ENCODE data around the gene ACTG2. TPM values are rescaled to one million over a fixed set of nuclear protein-coding genes. Genes with fewer than 3 reads are reported as not detected.
A peak's percentile ranks its signal among the peaks of the same experiment; 100 is the strongest.

ACTG2 gene
- total and polyA plus RNA-seq, 7 donors: 0.44 to 4.0 (median 2.7) TPM

DNA sequence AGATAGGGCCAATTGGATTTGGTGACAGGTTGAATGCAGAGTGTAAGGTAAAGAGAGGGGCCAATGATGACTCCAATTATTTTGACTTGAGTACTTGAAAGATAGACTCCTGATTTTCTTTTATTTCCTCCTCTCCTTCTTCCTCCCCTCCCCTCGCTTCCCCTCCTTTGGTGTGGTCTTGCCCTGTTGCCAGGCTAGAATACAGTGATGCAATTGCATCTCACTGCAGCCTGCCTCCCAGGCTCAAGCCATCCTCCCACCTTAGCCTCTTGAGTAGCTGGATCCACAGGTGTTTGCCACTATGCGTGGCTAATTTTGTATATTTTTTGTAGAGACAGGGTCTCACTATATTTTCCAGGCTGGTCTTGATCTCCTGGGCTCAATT is 36.1 kb downstream of the ACTG2 start:
- ATAC-seq (no peak), DNase-seq (no peak)
- intact Hi-C loops (cut with DNase I): loop anchor here (5.0 to 10.0 kb wide), 3 partner anchors 53 to 216 kb away; partner anchors contain the start of genes BOLA3 (in 1 of the 2), STAMBP (in 1 of the 2) and TET3 (in 1 of the 2)
- WGBS, 3 donors: 73 to 86% (median 77%) methylated on average over 2 of the region's 2 CpGs
- H3K27me3 ChIP-seq (ENCODE audit: insufficient read depth in 3 of 3, low read length in 2 of 3): no peaks in the 10 kb centered on the region
- H3K4me1 ChIP-seq: peaks cover 25% of the 10 kb centered on the region
- H3K27ac ChIP-seq: no peak overlapping the region
- peaks cover 0 to 11% of the 10 kb centered on the region in 2 donors for H3K36me3 ChIP-seq (ENCODE audit: insufficient read depth in 1 of 2, low read depth in 1 of 2)
- TF ChIP-seq, protein P1, sequence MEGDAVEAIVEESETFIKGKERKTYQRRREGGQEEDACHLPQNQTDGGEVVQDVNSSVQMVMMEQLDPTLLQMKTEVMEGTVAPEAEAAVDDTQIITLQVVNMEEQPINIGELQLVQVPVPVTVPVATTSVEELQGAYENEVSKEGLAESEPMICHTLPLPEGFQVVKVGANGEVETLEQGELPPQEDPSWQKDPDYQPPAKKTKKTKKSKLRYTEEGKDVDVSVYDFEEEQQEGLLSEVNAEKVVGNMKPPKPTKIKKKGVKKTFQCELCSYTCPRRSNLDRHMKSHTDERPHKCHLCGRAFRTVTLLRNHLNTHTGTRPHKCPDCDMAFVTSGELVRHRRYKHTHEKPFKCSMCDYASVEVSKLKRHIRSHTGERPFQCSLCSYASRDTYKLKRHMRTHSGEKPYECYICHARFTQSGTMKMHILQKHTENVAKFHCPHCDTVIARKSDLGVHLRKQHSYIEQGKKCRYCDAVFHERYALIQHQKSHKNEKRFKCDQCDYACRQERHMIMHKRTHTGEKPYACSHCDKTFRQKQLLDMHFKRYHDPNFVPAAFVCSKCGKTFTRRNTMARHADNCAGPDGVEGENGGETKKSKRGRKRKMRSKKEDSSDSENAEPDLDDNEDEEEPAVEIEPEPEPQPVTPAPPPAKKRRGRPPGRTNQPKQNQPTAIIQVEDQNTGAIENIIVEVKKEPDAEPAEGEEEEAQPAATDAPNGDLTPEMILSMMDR (IDR thresholded peaks at IDR 0.05): no peak
- no peak overlapping the region for H3K4me3 ChIP-seq
- H3K9me3 ChIP-seq: no peaks in the 10 kb centered on the region

DNA sequence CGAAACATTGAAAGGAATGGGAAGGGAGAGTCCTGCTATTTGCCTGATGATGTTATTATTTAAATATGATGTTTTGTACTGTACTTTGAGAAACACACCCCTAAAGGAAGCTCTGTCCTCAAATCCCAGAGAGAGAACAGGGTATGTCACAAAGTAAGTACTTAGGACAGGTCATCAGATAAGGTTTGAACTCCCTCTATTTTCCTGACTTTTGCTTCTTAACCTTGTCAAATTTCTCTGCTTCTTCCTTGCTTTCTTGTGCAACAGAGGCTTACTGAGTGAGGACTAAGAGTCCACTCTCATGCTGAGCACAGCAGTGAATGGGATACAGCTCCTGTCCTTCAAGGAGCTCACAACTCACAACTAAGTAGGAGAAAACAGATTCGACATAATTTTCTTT is 37.6 kb downstream of the ACTG2 start:
- Histone ChIP-seq H3K9me3 (no peaks in the 10 kb centered on the region), H3K27ac (no peak overlapping the region), H3K4me3 (no peak overlapping the region), H3K27me3 (ENCODE audit: insufficient read depth in 3 of 3, low read length in 2 of 3) (no peaks in the 10 kb centered on the region), H3K36me3 (ENCODE audit: insufficient read depth in 1 of 2, low read depth in 1 of 2) (peaks cover 0 to 11% of the 10 kb centered on the region in 2 donors), H3K4me1 (peaks cover 25% of the 10 kb centered on the region)
- TF ChIP-seq, protein P1 (IDR thresholded peaks at IDR 0.05): no peak
- DNase-seq: no peak
- intact Hi-C loops (cut with DNase I): no loop called here
- WGBS, 3 donors: 56 to 75% (median 56%) methylated on average over 2 of the region's 2 CpGs
- ATAC-seq: no peak

DNA sequence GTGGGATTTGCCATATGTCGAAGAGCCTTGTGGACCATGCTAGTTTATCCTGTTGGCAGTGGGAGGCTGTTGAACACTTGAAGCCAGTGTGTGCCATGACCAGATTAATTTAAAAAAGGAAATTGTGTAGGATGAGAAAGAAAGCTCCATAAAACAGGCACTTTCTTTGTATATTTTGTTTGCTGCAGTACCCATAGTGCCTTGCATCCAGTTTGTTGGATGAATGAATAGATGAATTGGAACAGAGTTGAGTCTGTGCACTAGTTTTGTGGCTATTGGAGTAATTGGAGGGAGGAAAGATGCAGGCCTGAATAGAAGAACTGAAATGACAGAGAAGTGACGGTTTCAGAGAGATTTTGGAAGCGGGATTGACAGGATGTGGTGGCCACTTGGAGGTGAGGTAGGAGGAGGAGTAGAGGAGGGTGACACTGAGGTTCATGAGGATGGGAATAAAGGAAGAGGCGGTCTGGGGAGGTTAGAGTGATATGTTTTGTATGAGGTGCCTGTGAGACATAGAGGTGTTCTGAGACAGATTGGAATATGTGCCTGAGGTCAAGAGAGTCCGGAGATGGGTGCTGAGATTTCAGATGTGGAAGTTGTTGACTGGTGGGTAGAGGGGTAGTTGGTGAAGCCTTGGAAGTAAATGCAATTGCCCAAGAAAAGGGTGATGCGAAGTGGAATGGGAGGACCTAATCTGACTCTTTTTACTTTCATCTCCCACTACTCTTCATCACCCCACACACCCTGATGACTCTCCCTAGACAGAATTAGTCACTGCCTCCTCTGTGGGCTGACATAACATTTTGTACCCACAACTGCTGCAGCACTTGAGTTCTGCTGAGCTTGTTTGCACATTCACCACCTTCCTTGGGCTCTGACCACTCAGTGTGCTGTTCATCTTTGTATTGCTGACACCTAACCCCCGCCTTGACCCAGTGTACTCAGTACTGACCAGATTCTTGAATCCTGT is 39.0 kb downstream of the ACTG2 start:
- peaks cover 0 to 14% of the 10 kb centered on the region in 2 donors for H3K36me3 ChIP-seq (ENCODE audit: insufficient read depth in 1 of 2, low read depth in 1 of 2)
- peaks cover 25% of the 10 kb centered on the region for H3K4me1 ChIP-seq
- DNase-seq (no peak), ATAC-seq (peak in 2 of 4 donors; percentile 39 to 41)
- no peak overlapping the region for H3K4me3 ChIP-seq
- 86 to 95% (median 91%) methylated on average over 7 of the region's 7 CpGs for WGBS, 3 donors
- H3K27ac ChIP-seq: no peak overlapping the region
- H3K9me3 ChIP-seq: no peaks in the 10 kb centered on the region
- TF ChIP-seq, protein P1 (IDR thresholded peaks at IDR 0.05): no peak
- no peaks in the 10 kb centered on the region for H3K27me3 ChIP-seq (ENCODE audit: insufficient read depth in 3 of 3, low read length in 2 of 3)
- intact Hi-C loops (cut with DNase I): no loop called here

DNA sequence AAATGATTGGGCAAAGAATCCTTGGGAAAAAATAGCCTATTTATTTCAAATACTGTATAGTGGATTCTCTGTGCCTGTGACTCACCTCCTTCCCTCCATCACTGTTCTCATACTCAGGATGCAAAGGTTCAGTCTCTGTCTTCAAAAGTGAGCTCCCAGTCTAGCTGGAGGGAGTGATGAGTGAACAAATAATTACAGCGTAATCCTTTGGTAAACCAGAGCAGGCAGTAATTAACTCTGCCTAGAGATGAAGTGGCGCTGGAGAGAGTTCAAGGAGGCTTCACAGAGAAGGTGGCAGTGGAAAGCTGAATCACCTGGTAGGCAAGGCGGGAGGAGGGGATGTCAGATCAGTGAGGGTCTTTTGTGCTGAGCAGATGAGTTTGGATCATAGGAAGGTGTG is 40.4 kb downstream of the ACTG2 start:
- 92 to 94% (median 94%) methylated on average over 3 of the region's 3 CpGs for WGBS, 3 donors
- DNase-seq: no peak
- TF ChIP-seq, protein P1 (IDR thresholded peaks at IDR 0.05): no peak

More for the DNA sequence above, 40.4 kb downstream of the ACTG2 start:
- Histone ChIP-seq H3K4me3 (no peak overlapping the region), H3K9me3 (no peaks in the 10 kb centered on the region), H3K4me1 (peaks cover 18% of the 10 kb centered on the region), H3K27me3 (ENCODE audit: insufficient read depth in 3 of 3, low read length in 2 of 3) (no peaks in the 10 kb centered on the region), H3K27ac (no peak overlapping the region), H3K36me3 (ENCODE audit: insufficient read depth in 1 of 2, low read depth in 1 of 2) (peaks cover 0 to 16% of the 10 kb centered on the region in 2 donors)
- no peak for ATAC-seq
- intact Hi-C loops (cut with DNase I): no loop called here
